ENCODE results near the gene MSRB3. TPM values are rescaled to one million over a fixed set of nuclear protein-coding genes. Genes with fewer than 3 reads are reported as not detected.

The MSRB3 gene
- total and polyA plus RNA-seq, 10 of the 15 experiments (the other 5 are each of a cell fraction or from before 2014, with no cell fraction given): 0.07 to 2.7 (median 1.3) TPM

DNA sequence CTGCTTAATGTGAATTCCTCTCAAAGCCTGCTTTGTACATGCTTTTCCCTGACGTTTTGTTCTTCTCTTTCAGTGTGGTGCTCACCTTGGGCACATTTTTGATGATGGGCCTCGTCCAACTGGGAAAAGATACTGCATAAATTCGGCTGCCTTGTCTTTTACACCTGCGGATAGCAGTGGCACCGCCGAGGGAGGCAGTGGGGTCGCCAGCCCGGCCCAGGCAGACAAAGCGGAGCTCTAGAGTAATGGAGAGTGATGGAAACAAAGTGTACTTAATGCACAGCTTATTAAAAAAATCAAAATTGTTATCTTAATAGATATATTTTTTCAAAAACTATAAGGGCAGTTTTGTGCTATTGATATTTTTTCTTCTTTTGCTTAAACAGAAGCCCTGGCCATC, 184.6 kb downstream of the MSRB3 start:
- no peaks in the 10 kb centered on the region for H3K79me2 ChIP-seq (ENCODE audit: control insufficient read depth, insufficient read depth, low read length)
- no peaks in the 10 kb centered on the region for H4K20me1 ChIP-seq (ENCODE audit: control insufficient read depth, insufficient read depth)
- intact Hi-C loops (cut with micrococcal nuclease; ENCODE audit: unreplicated experiment) (no loop called here), in situ Hi-C loops (cut with MboI) (no loop called here)
- ChIA-PET CTCF (no interaction called here), SMC1A (ENCODE audit: uncharacterized antibody, unreplicated experiment) (no interaction called here), POLR2A (no interaction called here), RAD21 (ENCODE audit: unreplicated experiment) (no interaction called here)
- WGBS (ENCODE audit: insufficient coverage, insufficient replicate concordance, low lambda C conversion rate, missing lambda C conversion rate): 15% methylated on average over 9 of the region's 9 CpGs
- no peak overlapping the region for H3K4me2 ChIP-seq (ENCODE audit: control insufficient read depth, insufficient read depth)
- H3K36me3 ChIP-seq (ENCODE audit: control insufficient read depth in 2 of 2, insufficient read depth in 2 of 2, low read length in 1 of 2): no peaks in the 10 kb centered on the region
- no peak overlapping the region for H3K27ac ChIP-seq (ENCODE audit: control insufficient read depth, insufficient read depth)
- H2AFZ ChIP-seq (ENCODE audit: control insufficient read depth, low read depth, low read length): no peak overlapping the region
- H3K4me3 ChIP-seq: no peak overlapping the region
- no peaks in the 10 kb centered on the region for H3K4me1 ChIP-seq (ENCODE audit: control insufficient read depth, insufficient read depth, low read length)
- BruUV-seq (replicated peaks): no TSS peak
- ATAC-seq (no peak), DNase-seq (ENCODE audit: low read depth, low spot score) (no peak), FAIRE-seq (no peak)
- TF ChIP-seq SPI1 (IDR thresholded peaks at IDR 0.05; ENCODE audit: borderline replicate concordance, insufficient read depth, low read depth, low read length): no peak
- TF ChIP-seq, protein P1, sequence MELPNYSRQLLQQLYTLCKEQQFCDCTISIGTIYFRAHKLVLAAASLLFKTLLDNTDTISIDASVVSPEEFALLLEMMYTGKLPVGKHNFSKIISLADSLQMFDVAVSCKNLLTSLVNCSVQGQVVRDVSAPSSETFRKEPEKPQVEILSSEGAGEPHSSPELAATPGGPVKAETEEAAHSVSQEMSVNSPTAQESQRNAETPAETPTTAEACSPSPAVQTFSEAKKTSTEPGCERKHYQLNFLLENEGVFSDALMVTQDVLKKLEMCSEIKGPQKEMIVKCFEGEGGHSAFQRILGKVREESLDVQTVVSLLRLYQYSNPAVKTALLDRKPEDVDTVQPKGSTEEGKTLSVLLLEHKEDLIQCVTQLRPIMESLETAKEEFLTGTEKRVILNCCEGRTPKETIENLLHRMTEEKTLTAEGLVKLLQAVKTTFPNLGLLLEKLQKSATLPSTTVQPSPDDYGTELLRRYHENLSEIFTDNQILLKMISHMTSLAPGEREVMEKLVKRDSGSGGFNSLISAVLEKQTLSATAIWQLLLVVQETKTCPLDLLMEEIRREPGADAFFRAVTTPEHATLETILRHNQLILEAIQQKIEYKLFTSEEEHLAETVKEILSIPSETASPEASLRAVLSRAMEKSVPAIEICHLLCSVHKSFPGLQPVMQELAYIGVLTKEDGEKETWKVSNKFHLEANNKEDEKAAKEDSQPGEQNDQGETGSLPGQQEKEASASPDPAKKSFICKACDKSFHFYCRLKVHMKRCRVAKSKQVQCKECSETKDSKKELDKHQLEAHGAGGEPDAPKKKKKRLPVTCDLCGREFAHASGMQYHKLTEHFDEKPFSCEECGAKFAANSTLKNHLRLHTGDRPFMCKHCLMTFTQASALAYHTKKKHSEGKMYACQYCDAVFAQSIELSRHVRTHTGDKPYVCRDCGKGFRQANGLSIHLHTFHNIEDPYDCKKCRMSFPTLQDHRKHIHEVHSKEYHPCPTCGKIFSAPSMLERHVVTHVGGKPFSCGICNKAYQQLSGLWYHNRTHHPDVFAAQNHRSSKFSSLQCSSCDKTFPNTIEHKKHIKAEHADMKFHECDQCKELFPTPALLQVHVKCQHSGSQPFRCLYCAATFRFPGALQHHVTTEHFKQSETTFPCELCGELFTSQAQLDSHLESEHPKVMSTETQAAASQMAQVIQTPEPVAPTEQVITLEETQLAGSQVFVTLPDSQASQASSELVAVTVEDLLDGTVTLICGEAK (IDR thresholded peaks at IDR 0.05; ENCODE audit: borderline replicate concordance): no peak
- TF ChIP-seq CHD2 (IDR thresholded peaks at IDR 0.05; ENCODE audit: borderline replicate concordance, low read depth, low read length): no peak
- no peak for TF ChIP-seq JUNB (IDR thresholded peaks at IDR 0.05)
- TF ChIP-seq, protein P2, sequence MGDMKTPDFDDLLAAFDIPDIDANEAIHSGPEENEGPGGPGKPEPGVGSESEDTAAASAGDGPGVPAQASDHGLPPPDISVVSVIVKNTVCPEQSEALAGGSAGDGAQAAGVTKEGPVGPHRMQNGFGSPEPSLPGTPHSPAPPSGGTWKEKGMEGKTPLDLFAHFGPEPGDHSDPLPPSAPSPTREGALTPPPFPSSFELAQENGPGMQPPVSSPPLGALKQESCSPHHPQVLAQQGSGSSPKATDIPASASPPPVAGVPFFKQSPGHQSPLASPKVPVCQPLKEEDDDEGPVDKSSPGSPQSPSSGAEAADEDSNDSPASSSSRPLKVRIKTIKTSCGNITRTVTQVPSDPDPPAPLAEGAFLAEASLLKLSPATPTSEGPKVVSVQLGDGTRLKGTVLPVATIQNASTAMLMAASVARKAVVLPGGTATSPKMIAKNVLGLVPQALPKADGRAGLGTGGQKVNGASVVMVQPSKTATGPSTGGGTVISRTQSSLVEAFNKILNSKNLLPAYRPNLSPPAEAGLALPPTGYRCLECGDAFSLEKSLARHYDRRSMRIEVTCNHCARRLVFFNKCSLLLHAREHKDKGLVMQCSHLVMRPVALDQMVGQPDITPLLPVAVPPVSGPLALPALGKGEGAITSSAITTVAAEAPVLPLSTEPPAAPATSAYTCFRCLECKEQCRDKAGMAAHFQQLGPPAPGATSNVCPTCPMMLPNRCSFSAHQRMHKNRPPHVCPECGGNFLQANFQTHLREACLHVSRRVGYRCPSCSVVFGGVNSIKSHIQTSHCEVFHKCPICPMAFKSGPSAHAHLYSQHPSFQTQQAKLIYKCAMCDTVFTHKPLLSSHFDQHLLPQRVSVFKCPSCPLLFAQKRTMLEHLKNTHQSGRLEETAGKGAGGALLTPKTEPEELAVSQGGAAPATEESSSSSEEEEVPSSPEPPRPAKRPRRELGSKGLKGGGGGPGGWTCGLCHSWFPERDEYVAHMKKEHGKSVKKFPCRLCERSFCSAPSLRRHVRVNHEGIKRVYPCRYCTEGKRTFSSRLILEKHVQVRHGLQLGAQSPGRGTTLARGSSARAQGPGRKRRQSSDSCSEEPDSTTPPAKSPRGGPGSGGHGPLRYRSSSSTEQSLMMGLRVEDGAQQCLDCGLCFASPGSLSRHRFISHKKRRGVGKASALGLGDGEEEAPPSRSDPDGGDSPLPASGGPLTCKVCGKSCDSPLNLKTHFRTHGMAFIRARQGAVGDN (IDR thresholded peaks at IDR 0.05): no peak
- no peak for TF ChIP-seq RBBP5 (conservative IDR thresholded peaks at IDR 0.05)
- TF ChIP-seq ETV6 (conservative IDR thresholded peaks at IDR 0.05 in 1 of 2, IDR thresholded peaks at IDR 0.05 in 1 of 2; ENCODE audit: borderline replicate concordance in 1 of 2, low read depth in 1 of 2): no peak
- TF ChIP-seq STAT1 (conservative IDR thresholded peaks at IDR 0.05): no peak
- no peak for TF ChIP-seq NFIC (IDR thresholded peaks at IDR 0.05; ENCODE audit: low read depth, low read length)
- TF ChIP-seq ZZZ3 (IDR thresholded peaks at IDR 0.05; ENCODE audit: control insufficient read depth, insufficient read length, low read depth): no peak
- no peak for TF ChIP-seq KLF5 (IDR thresholded peaks at IDR 0.05; ENCODE audit: partially characterized antibody)
- TF ChIP-seq LARP7 (IDR thresholded peaks at IDR 0.05): no peak
- TF ChIP-seq HDAC2 (IDR thresholded peaks at IDR 0.05): no peak
- no peak for TF ChIP-seq GATAD2B (conservative IDR thresholded peaks at IDR 0.05; ENCODE audit: low read depth)
- no peak for TF ChIP-seq KDM1A (IDR thresholded peaks at IDR 0.05; ENCODE audit: borderline replicate concordance)
- no peak for TF ChIP-seq MAX (IDR thresholded peaks at IDR 0.05; ENCODE audit: low read depth, low read length)
- no peak for TF ChIP-seq SMAD5 (IDR thresholded peaks at IDR 0.05; ENCODE audit: low read depth)
- TF ChIP-seq ZNF274 (IDR thresholded peaks at IDR 0.05; ENCODE audit: insufficient read depth, insufficient read length): no peak
- TF ChIP-seq CBFB (IDR thresholded peaks at IDR 0.05; ENCODE audit: low read depth): no peak
- H3K9ac ChIP-seq (ENCODE audit: control insufficient read depth, insufficient read depth, low read length): no peak overlapping the region
- H3K9me3 ChIP-seq (replicated peaks; ENCODE audit: control insufficient read depth, insufficient read depth, low read length): no peaks in the 10 kb centered on the region
- no peaks in the 10 kb centered on the region for H3K27me3 ChIP-seq (replicated peaks in 1 of 2; ENCODE audit: control insufficient read depth in 2 of 2, insufficient read depth in 2 of 2, low read length in 1 of 2)

All from GM12878 (cell line).